Measurements from ENCODE around the gene MAN1A1. TPM values are rescaled to one million over a fixed set of nuclear protein-coding genes. Genes with fewer than 3 reads are reported as not detected.

Gene MAN1A1
- total and polyA plus RNA-seq, 2 of the 8 experiments (the other 6 are each of a cell fraction or from before 2014, with no cell fraction given): 1.8 to 5.4 TPM

GRCh38 chr6:119328254-119328653 is 21.3 kb downstream of the MAN1A1 start (continued):
- no peak for TF ChIP-seq CHD7 (IDR thresholded peaks at IDR 0.05; ENCODE audit: insufficient replicate concordance, low read length)
- no peak for TF ChIP-seq CTBP2 (IDR thresholded peaks at IDR 0.05; ENCODE audit: borderline replicate concordance, insufficient read depth, insufficient read length, low read length)
- no peak for TF ChIP-seq ATF2 (IDR thresholded peaks at IDR 0.05; ENCODE audit: low read length)
- TF ChIP-seq SP4 (IDR thresholded peaks at IDR 0.05; ENCODE audit: low read length): no peak
